HG02678 (cell line): Measurements from ENCODE around the gene SPDEF.

Experiments used
- ATAC-seq: cut with Tn5 transposase; IDR thresholded peaks from one replicate; pipeline ENCODE4 v1.9.1; 2021; ENCODE audit warnings: mild to moderate bottlenecking, moderate library complexity; ENCODE audit not compliant: unreplicated experiment

Gene SPDEF

GRCh38 chr6:34490390-34491090, 65.6 kb downstream of the SPDEF start:
- ATAC-seq: no peak

- no peak for ATAC-seq
These were observed 66.8 kb downstream of the SPDEF start for GRCh38 chr6:34489207-34489805.
